Astrocyte (in vitro differentiated cells and primary cell): Measurements from ENCODE around the gene PRKG1.

Experiments
- EZH2 ChIP-seq: IDR thresholded peaks from 2 replicates; pipeline ENCODE4 v1.6.1; 2012; ENCODE audit warnings: mild to moderate bottlenecking, low read length, inconsistent platforms; ENCODE audit not compliant: insufficient read depth
- TF ChIP-seq, protein P1 (sequence below): IDR thresholded peaks from 2 replicates; pipeline ENCODE4 v1.5.1; 2011; ENCODE audit warnings: low read depth, mild to moderate bottlenecking, inconsistent platforms, low read length, moderate library complexity; ENCODE audit not compliant: insufficient read depth

DNA sequence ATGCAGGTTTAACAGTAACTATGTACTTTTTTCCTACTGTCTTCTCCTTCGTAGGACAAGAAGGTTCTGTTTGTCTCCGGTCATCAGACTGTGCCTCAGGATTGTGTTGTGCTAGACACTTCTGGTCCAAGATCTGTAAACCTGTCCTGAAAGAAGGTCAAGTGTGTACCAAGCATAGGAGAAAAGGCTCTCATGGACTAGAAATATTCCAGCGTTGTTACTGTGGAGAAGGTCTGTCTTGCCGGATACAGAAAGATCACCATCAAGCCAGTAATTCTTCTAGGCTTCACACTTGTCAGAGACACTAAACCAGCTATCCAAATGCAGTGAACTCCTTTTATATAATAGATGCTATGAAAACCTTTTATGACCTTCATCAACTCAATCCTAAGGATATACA lies 1242.2 kb downstream of the PRKG1 start:
- TF ChIP-seq, protein P1, sequence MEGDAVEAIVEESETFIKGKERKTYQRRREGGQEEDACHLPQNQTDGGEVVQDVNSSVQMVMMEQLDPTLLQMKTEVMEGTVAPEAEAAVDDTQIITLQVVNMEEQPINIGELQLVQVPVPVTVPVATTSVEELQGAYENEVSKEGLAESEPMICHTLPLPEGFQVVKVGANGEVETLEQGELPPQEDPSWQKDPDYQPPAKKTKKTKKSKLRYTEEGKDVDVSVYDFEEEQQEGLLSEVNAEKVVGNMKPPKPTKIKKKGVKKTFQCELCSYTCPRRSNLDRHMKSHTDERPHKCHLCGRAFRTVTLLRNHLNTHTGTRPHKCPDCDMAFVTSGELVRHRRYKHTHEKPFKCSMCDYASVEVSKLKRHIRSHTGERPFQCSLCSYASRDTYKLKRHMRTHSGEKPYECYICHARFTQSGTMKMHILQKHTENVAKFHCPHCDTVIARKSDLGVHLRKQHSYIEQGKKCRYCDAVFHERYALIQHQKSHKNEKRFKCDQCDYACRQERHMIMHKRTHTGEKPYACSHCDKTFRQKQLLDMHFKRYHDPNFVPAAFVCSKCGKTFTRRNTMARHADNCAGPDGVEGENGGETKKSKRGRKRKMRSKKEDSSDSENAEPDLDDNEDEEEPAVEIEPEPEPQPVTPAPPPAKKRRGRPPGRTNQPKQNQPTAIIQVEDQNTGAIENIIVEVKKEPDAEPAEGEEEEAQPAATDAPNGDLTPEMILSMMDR = no peak
- TF ChIP-seq EZH2 = no peak
